OCI-LY1 (cell line): ENCODE results near the gene COL6A3.

ENCODE experiments used
- H2AFZ ChIP-seq: fragments of 200-600 bp; sonication (generic), shearing (Covaris generic); 2 replicates; pipeline ENCODE4 v1.6.0; 2014; ENCODE audit warnings: antibody characterized with exemption, mild to moderate bottlenecking, low read length
- H3F3A ChIP-seq: fragments of 200-600 bp; sonication (generic), shearing (Covaris generic); 2 replicates; pipeline ENCODE4 v1.6.0; 2014; ENCODE audit warnings: mild to moderate bottlenecking, antibody characterized with exemption, low read length, moderate library complexity; ENCODE audit not compliant: insufficient read depth
- H3K27ac ChIP-seq: fragments of 200-600 bp; sonication (generic); 2 replicates; pipeline ENCODE4 v1.5.1; 2014; ENCODE audit warnings: low read length, mixed run types, mild to moderate bottlenecking, low read depth; ENCODE audit not compliant: poor library complexity, severe bottlenecking
- H3K27me3 ChIP-seq: fragments of 200-600 bp; sonication (generic); 2 replicates; pipeline ENCODE4 v1.6.0; 2014; ENCODE audit warnings: antibody characterized with exemption, mild to moderate bottlenecking, low read length, moderate library complexity; ENCODE audit not compliant: insufficient read depth
- H3K36me3 ChIP-seq: fragments of 200-600 bp; sonication (generic); 2 replicates; pipeline ENCODE4 v1.6.1; 2014; ENCODE audit warnings: mild to moderate bottlenecking, antibody characterized with exemption, low read length, moderate library complexity, mixed read lengths; ENCODE audit not compliant: insufficient read depth
- H3K4me1 ChIP-seq: fragments of 200-600 bp; sonication (generic); 2 replicates; pipeline ENCODE4 v1.5.1; 2014; ENCODE audit warnings: mild to moderate bottlenecking, low read length, moderate library complexity; ENCODE audit not compliant: insufficient read depth, severe bottlenecking
- H3K4me2 ChIP-seq: fragments of 200-600 bp; sonication (generic), shearing (Covaris generic); 2 replicates; pipeline ENCODE4 v1.6.1; 2014; ENCODE audit warnings: low read length
- H3K4me3 ChIP-seq: fragments of 200-600 bp; sonication (generic); 2 replicates; pipeline ENCODE4 v1.5.1; 2014; ENCODE audit warnings: low read length, low read depth, mild to moderate bottlenecking, mixed read lengths; ENCODE audit not compliant: poor library complexity, severe bottlenecking
- H3K79me2 ChIP-seq: fragments of 200-600 bp; shearing (Covaris generic); 2 replicates; pipeline ENCODE4 v1.6.1; 2016; ENCODE audit warnings: mixed run types, low read length, mixed read lengths; ENCODE audit not compliant: insufficient read depth
- H3K9ac ChIP-seq: fragments of 200-600 bp; sonication (generic), shearing (Covaris generic); 2 replicates; pipeline ENCODE4 v1.6.1; 2014; ENCODE audit warnings: mild to moderate bottlenecking, low read length, mixed read lengths
- H3K9me2 ChIP-seq: fragments of 200-600 bp; sonication (generic), shearing (Covaris generic); 2 replicates; pipeline ENCODE4 v1.6.1; 2014; ENCODE audit warnings: low read depth, mild to moderate bottlenecking, low read length, mixed read lengths
- H3K9me3 ChIP-seq: fragments of 200-600 bp; shearing (Covaris generic); 2 replicates; pipeline ENCODE4 v1.6.1; 2014; ENCODE audit warnings: low read length, mixed read lengths
- H4K20me1 ChIP-seq: fragments of 200-600 bp; sonication (generic), shearing (Covaris generic); 2 replicates; pipeline ENCODE4 v1.6.0; 2016; ENCODE audit warnings: mild to moderate bottlenecking, low read length; ENCODE audit not compliant: insufficient read depth
- EZH2 ChIP-seq: fragments of 200-600 bp; sonication (generic), shearing (Covaris generic); IDR thresholded peaks from 2 replicates; pipeline ENCODE4 v1.8.0; 2017; ENCODE audit warnings: borderline replicate concordance, mixed run types, mild to moderate bottlenecking, antibody characterized with exemption, low read length, moderate library complexity, mixed read lengths
- TF ChIP-seq, protein P1 (sequence below): fragments of 200-600 bp; sonication (generic), shearing (Covaris generic); IDR thresholded peaks from 2 replicates; pipeline ENCODE4 v1.5.1; 2017; ENCODE audit warnings: mild to moderate bottlenecking, antibody characterized with exemption, low read length, moderate library complexity, mixed read lengths

Gene COL6A3

GRCh38 chr2:237444071-237444470 lies 30.1 kb upstream of the COL6A3 start:
- Histone ChIP-seq H3K27ac (no peak overlapping the region), H4K20me1 (no peaks in the 10 kb centered on the region), H3K4me3 (no peak overlapping the region), H3K4me1 (no peaks in the 10 kb centered on the region), H2AFZ (no peak overlapping the region), H3F3A (no peaks in the 10 kb centered on the region), H3K4me2 (no peak overlapping the region), H3K36me3 (no peaks in the 10 kb centered on the region), H3K9me3 (no peaks in the 10 kb centered on the region), H3K27me3 (peaks cover 4% of the 10 kb centered on the region; the same call in 1 of the 2 replicates), H3K79me2 (no peaks in the 10 kb centered on the region), H3K9ac (no peak overlapping the region), H3K9me2 (no peaks in the 10 kb centered on the region)
- TF ChIP-seq, protein P1, sequence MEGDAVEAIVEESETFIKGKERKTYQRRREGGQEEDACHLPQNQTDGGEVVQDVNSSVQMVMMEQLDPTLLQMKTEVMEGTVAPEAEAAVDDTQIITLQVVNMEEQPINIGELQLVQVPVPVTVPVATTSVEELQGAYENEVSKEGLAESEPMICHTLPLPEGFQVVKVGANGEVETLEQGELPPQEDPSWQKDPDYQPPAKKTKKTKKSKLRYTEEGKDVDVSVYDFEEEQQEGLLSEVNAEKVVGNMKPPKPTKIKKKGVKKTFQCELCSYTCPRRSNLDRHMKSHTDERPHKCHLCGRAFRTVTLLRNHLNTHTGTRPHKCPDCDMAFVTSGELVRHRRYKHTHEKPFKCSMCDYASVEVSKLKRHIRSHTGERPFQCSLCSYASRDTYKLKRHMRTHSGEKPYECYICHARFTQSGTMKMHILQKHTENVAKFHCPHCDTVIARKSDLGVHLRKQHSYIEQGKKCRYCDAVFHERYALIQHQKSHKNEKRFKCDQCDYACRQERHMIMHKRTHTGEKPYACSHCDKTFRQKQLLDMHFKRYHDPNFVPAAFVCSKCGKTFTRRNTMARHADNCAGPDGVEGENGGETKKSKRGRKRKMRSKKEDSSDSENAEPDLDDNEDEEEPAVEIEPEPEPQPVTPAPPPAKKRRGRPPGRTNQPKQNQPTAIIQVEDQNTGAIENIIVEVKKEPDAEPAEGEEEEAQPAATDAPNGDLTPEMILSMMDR, result no peak
- TF ChIP-seq EZH2, result no peak

- no peak overlapping the region for H3K4me2 ChIP-seq
These were observed 27.8 kb upstream of the COL6A3 start for GRCh38 chr2:237441605-237442274.

GRCh38 chr2:237440819-237441281 lies 26.9 kb upstream of the COL6A3 start:
- H3F3A ChIP-seq, result no peaks in the 10 kb centered on the region
- H2AFZ ChIP-seq, result no peak overlapping the region
- H3K4me2 ChIP-seq, result no peak overlapping the region
- H4K20me1 ChIP-seq, result no peaks in the 10 kb centered on the region
- H3K4me1 ChIP-seq, result no peaks in the 10 kb centered on the region
- no peak overlapping the region for H3K27ac ChIP-seq
- H3K9me2 ChIP-seq, result no peaks in the 10 kb centered on the region
- no peaks in the 10 kb centered on the region for H3K36me3 ChIP-seq
- H3K9me3 ChIP-seq, result no peaks in the 10 kb centered on the region
- no peak for TF ChIP-seq EZH2
- TF ChIP-seq, protein P1, result no peak
- no peak overlapping the region for H3K9ac ChIP-seq
- no peaks in the 10 kb centered on the region for H3K79me2 ChIP-seq
- no peak overlapping the region for H3K4me3 ChIP-seq
- H3K27me3 ChIP-seq, result no peaks in the 10 kb centered on the region

More at GRCh38 chr2:237441605-237442274, 27.8 kb upstream of the COL6A3 start:
- Histone ChIP-seq H3K9ac (no peak overlapping the region), H3F3A (no peaks in the 10 kb centered on the region), H3K36me3 (no peaks in the 10 kb centered on the region), H3K9me3 (no peaks in the 10 kb centered on the region), H3K9me2 (no peaks in the 10 kb centered on the region), H3K27me3 (peaks cover 4% of the 10 kb centered on the region; the same call in 1 of the 2 replicates), H2AFZ (no peak overlapping the region), H3K4me3 (no peak overlapping the region), H3K27ac (no peak overlapping the region), H4K20me1 (no peaks in the 10 kb centered on the region), H3K4me1 (no peaks in the 10 kb centered on the region), H3K79me2 (no peaks in the 10 kb centered on the region)
- TF ChIP-seq EZH2, result no peak
- TF ChIP-seq, protein P1, result no peak
